ENCODE measurements around the gene TNP2. TPM values are rescaled to one million over a fixed set of nuclear protein-coding genes. Genes with fewer than 3 reads are reported as not detected.

Gene TNP2
- not detected for polyA plus RNA-seq (ENCODE audit: insufficient read length)

DNA sequence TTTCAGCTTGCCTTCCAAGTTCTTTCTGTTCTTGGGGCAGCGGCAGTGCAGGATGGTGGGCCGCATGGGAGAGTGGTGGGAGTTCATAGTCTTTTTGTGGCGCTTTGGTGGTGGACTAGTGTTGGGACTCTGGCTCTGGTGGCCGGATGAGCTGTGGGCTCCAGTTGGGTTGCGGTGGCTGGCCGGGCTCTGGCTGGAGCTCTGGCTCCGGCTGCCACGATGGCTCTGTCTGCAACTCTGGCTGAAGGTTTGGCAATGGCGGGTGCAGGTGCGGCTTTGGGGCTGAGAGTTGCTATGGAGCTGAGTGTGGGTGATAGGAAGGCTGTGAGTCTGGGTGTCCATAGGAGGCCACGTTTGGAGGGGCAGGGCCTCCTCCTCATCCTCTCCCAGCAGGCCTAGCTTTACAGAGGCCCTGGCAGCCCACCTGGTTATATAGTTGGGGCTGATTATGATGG lies at the start of gene TNP2:
TSS of gene TNP2 (minus strand) at position 405 of the 455 bp plus-strand sequence. CDS start at position 342, 63 bp downstream.
- DNase-seq (ENCODE audit: low read depth) = no peak

DNA sequence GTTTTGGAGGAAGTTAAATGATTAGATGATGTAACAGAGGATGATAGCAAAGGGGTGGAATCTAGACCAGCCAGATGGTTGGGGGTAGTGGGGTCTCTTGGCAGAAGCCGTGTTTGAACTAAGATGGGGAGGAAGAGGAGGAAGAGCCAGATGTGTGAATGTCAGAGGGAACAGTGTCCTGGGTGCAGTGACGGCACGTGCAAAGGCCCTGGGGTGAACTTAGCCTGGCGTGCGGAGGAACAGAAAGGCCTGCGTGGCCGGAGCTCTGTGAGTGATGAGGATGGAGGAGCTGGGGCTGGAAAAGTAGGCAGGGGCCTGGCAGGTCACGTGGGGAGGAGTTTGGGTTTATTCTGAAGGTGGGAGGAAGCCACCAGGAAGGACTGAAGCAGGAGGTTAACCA lies 49.7 kb upstream of the TNP2 start:
- DNase-seq (ENCODE audit: low read depth) = no peak

DNA sequence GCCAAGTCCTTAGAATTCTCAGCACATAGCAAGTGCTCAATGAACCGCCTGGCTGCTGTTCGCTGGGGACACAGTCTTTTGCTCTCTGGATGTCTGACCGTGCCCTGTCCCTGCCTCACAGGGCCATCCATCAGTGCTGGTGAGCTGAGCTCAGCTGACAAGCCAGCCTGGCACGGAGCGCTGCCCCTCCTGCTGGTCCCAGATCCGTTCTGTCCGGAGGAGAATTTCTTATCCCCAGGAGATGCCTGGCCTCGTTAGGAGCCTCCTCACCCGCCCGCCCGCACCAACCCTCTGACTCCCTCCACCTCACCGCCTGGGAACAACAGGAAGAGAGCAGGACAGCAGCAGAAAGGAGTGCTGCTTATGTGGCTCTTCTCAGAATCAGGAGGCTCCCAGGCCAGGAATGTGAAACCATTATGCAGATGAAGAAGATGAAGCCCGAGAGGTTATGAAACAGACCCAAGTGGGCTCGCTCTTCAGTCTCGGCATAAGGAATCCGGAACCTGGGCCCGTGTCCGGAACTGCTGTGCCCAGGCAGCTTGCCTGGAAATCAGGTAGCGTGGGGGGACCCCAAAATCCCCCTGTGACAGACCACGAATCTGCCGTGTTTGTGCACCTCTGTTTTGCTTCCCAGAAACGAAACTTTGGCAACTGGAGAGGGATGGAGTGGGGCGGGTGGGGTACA lies 47.3 kb upstream of the TNP2 start:
- no peak for DNase-seq (ENCODE audit: low read depth)

- no peak for DNase-seq (ENCODE audit: low read depth)
These were observed 46.4 kb upstream of the TNP2 start for GRCh38 chr16:11315510-11315909.

DNA sequence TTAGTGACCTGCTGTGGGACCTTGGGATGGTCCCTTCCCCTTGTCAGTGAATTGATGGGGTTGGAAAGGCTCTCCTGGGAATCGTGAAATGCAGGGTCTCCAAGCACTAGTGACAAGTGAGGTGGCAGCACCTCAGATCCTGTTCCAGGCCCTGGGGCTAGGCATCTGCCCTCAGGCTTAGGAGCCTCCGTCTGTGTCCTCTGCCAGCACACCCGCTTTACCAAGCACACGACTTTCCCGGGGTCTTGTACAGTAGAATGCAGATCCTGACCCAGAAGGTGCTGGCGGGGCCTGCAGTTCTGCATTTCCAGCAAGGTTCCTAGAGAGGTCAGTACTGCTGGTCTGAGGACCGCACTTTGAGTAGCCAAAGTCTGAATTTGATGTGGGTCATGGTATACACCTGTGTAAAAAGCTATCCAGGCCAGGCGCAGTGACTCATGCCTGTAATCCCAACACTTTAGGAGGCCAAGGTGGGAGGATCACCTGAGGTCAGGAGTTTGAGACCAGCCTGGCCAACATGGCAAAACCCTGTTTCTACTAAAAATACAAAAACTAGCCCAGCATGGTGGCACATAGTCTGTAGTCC lies 45.3 kb upstream of the TNP2 start:
- DNase-seq (ENCODE audit: low read depth) = no peak

DNA sequence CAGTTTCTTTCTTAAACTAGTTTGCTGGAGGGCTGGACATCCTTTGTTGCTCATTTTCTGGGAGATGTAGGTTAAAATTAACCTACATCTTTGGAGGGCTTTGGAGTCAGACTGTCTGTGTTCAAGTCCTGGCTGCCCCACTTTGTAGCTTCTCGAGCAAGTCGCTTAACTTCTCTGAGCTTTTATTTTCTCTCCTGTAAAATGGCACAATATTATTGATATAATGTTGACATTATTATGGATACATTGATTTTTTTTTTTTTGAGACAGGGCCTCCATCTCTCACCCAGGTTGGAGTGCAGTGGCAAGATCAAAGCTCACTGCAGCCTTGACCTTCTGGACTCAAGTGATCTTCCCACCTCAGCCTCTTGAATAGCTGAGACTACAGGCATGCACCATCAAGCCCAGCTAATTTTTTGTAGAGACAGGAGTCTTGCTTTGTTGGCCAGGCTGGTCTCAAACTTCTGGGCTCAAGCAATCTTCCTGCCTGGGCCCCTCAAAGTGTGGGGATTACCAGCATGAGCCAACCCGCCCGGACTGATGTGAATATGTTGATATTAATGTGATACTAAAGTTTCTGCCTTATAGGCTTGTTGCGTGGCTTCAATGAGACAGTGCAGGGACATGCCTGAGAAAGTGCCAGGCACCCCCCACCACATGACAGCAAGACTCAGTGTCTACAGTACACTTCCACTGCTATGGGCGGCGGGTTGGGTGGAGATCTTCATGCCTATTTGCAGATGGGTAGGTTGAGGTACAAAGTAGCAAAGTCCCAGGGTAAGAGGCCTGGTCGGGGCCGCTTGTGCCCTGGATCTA lies 44.6 kb upstream of the TNP2 start:
- no peak for DNase-seq (ENCODE audit: low read depth)

DNA sequence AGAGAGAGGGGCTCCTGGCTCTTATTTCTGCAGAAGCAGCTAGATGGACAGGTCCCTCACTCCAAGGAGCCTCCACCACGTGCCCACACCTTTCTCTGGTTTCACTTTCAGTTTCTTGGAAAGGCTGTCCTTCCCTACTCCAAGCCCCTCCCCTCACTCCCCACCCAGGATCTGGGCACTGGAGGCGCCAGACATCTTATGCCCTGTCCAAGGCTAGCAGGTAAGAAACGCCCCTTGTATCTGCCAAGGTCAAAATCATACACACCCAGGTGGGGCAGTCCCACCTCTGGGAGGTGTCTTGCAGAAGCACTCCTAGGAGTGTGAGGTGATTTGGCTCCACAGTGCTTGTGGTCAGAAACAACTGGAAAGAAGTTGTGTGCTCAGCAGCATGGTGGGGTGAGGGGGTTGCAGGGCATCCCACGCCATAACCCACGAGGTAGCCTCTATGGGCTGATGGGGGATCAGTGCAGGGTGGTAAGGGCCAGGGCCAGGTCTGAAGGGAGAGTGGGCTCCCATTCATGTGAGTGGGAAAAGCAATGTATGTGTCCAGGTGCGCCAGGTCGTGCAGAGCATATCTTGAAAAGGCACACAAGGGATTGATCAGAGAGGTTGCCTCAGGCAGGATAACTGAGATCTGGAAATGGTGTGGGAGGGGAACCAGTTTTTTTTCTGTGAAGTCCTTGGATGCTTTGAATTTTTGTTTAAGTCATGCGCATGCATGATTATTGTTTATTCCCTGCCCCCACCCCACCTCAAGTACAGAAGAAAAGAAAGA lies 43.8 kb upstream of the TNP2 start:
- no peak for DNase-seq (ENCODE audit: low read depth)

- no peak for DNase-seq (ENCODE audit: low read depth)
These were observed 42.0 kb upstream of the TNP2 start for GRCh38 chr16:11310997-11311561.

GRCh38 chr16:11310634-11310977 lies 41.5 kb upstream of the TNP2 start:
- no peak for DNase-seq (ENCODE audit: low read depth)

DNA sequence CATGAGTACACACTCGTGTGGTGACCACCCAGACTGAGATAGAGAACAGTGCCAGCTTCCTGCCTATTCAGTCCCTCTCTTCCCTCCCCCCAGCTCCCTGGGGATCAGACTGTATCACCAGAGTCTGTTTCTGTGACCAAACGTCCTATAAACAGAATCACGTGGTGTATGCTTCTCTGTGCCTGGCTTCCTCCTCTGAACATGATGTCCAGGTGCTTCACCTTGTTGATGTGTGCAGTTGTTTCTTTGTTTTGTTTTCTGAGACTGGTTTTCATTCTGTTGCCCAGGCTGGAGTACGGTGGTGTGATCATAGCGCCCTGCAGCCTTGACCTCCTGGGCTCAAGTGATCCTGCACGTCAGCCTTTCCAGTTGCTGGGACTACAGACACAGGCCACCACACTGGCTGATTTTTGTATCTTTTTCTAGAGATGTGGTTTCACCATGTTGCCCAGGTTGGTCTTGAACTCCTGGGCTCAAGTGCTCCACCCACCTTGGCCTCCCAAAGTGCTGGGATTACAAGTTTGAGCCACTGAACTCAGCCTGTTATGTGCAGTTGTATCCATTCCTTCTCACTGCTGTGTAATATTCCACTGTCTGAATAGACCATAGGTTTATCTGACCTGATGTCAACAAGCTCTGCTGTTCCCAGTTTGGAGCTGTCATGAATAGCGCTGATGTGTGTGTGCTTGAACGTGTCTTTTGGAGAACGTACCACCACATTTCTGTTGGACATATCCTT lies 40.9 kb upstream of the TNP2 start:
- DNase-seq (ENCODE audit: low read depth) = no peak

- no peak for DNase-seq (ENCODE audit: low read depth)
These were observed 39.6 kb upstream of the TNP2 start for GRCh38 chr16:11308493-11309283.

GRCh38 chr16:11307639-11308492 lies 38.7 kb upstream of the TNP2 start:
- DNase-seq (ENCODE audit: low read depth) = no peak

- DNase-seq (ENCODE audit: low read depth) = no peak
These were observed 38.0 kb upstream of the TNP2 start for GRCh38 chr16:11306997-11307638.

DNA sequence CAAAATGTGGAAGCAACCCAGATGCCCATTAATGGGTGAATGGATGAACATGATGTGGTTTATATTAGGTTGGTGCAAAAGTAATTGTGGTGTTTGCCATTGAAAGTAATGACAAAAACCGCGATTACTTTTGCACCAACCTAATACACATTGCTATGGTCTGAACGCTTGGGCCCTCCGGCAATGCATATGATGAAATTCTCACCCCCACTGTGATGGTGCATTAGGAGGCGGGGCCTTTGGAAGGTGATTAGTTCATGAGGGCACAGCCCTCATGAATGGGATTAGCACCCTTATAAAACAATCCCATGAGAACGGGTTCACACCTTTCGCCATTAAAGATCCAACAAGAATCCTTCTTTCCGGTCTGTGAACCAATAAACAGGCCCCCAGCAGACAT lies 37.3 kb upstream of the TNP2 start:
- DNase-seq (ENCODE audit: low read depth) = no peak

- DNase-seq (ENCODE audit: low read depth) = no peak
These were observed 34.4 kb upstream of the TNP2 start for GRCh38 chr16:11303405-11304138.

DNA sequence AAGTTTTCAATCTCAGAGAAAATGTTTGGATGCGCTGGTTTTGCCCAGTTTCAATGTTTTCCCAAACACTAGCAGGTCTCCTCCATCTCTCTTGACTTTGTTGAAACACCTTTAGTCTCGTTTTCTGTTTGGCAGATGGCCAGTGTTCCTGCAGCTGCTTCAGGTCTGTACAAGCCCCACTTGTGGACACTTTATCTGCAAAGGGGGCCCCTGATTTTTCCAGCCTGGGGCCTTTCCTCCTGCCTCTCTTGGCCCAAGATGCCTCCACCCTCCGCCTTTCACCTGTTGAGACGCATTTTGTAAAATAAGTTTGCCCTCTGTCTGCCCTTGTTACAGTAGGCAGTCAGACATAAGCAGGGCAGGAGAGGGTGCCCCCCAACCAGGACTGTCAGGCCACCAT lies 33.9 kb upstream of the TNP2 start:
- no peak for DNase-seq (ENCODE audit: low read depth)

DNA sequence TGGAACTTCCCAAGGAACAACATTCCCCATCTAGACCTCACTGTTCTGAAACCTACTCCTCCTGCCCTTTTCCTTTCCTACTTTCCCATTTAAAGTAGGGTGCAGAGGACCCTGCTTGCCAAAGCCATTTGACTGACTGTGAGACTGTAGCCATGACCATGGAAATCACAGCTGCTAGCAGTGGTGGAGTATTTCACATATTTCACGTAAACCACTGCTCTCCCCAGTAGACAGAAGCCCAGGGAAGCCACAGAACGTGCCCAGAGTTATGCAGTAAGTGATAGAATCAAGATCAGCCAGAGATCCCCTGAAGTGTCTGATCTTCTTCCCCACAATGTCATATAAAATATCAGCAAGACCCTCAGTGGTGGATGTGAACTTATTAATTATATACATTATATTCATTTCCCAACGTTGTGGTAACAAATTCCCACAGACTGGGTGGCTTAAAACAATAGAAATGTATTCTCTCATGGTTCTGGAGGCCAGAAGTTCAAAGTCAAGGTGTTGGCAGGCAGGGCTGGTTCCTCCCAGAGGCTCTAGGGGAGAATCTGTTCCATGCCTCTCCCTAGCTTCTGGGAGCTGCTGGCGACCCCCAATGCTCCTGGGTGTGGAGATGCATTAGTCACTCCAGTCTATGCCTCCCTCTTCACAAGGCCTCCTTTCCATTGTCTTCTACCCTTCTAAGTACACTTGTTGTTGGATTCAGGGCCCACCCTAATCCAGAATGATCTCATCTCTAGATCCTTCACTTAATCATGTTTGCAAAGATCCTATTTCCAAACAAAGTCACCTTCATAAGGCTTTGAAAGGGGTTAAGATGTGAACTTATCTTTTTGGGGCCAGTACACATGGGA lies 32.7 kb upstream of the TNP2 start:
- no peak for DNase-seq (ENCODE audit: low read depth)

Measured in forelimb muscle (tissue), 1 donor.